Thoracic aorta endothelial cell (primary cell): ENCODE measurements around the gene ZDHHC24. TPM values are rescaled to one million over a fixed set of nuclear protein-coding genes. Genes with fewer than 3 reads are reported as not detected.

Experiments used
- total RNA-seq: library from RNA; depleted of rRNA; stranded (reverse); fragments of >200 nt; gene quantifications from 2 replicates; pipeline ENCODE4 v1.2.3, GENCODE V29; 2012

Gene ZDHHC24, protein sequence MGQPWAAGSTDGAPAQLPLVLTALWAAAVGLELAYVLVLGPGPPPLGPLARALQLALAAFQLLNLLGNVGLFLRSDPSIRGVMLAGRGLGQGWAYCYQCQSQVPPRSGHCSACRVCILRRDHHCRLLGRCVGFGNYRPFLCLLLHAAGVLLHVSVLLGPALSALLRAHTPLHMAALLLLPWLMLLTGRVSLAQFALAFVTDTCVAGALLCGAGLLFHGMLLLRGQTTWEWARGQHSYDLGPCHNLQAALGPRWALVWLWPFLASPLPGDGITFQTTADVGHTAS
- total RNA-seq: 8.9 and 12.6 TPM in 2 replicates

DNA sequence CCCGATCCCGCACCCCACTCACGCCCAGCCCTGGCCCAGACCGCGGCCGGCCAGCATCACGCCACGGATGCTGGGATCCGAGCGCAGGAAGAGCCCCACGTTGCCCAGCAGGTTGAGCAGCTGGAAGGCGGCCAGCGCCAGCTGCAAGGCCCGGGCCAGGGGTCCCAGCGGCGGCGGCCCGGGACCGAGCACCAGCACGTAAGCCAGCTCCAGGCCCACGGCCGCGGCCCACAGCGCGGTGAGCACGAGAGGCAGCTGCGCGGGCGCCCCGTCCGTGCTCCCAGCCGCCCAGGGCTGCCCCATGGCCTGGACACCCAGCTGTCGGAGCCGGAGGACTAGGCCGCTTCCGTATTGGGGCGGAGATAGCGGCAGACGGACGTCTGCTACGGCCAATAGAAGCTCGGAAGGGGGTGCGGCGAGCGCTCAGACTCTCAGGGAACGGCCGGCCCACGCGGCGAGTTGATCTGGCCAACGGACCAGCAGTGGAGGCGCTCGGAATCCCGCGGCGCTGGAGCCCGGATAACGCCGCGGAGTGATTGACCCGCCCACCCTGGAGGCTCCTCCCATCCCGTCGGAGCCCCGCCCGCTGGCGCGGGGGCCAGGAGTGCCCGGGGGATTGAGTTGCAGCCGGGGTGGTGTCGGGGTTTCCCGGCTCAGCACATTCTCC lies at the start of gene ZDHHC24:
Gene ZDHHC24, minus strand, starts transcription at position 348 of the 667 bp plus-strand sequence. Its CDS starts 45 bp downstream, at position 303.

DNA sequence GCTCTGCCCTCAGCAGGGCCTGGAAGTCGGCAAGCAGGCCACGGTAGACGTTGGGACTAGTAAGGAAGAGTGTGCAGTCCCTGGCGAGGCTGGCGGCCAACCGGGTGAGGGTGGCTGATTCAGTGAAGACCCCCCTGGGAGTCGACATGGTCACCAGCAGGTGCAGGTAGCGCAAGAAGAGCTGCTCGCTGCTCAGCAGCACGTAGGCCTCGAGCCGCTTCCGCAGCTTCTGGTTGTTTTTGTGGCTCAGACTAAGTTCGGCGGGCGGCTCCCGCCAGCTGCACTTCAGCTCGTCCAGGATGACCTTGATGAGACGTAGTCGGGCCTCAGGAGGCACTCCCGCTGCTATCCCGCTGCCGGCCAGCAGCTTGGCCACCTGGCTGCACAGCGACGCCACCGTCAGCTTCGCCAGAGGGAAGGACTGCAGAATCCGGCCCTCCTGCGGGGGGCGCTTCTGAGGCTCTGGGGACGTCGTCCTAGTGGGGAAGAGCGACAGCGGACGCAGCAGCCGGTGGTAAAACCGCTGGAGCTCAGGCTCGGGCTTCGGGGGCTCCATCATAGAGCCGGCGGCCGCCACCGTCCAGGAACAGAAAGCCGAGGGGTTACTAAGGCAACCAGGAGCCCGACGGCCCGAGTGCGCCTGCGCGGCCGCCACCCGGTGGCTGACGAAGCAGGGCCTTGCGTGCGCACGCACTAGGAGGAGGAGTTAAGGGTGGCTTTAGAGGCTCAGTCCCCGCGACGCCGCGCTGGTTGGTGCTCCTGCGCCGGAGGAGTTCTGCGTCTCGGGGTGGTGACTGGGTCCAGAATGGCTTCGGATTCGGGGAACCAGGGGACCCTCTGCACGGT lies 46.8 kb upstream of the ZDHHC24 start, which contains the start of the genes CCDC87 and CCS:
Gene CCDC87, minus strand, starts transcription at position 607 of the 846 bp plus-strand sequence. Its CDS starts 48 bp downstream, at position 559.
Gene CCS, plus strand, starts transcription at position 729 of the 846 bp plus-strand sequence. Its CDS starts 77 bp downstream, at position 806.

DNA sequence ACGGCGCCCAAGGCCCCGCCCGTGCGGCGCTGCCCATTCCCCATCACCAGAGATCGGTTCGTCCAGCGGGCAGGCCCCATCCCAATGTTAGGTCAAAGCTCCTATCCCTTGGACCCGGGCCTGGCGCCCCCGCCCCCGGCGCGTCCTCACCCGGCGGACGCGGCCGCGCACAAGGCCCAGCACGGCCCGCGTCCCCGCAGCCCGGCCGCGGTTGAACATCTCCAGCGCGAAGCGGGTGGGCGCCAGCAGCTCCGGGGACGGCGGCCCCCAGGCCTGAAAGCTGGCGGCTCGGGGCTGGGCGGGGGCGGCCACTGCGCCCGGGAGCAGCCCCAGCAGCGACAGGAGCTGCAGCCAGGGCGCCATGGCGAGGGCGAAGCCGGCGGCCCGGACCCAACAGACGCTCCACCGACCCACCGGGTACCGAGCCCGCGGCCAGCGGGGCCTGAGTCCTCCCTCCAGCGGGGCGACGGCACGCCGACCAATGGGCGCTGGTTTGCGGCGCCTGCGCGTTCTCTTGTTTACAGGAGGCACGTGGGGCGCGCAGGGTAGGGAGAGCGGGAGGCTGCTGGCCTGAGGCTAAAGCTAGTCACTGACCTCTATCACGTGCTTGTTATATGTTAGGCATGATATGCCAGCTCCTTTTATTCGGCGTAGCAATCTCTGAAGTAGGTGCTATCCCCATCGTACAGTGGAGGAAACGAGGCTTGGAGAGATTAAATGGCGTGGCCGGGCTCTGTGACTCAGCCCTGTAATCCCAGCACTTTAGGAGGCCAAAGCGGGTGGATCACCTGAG lies 22.5 kb upstream of the ZDHHC24 start, which contains the start of gene CTSF:
Gene CTSF, minus strand, starts transcription at position 483 of the 793 bp plus-strand sequence. Its CDS starts 120 bp downstream, at position 363.

DNA sequence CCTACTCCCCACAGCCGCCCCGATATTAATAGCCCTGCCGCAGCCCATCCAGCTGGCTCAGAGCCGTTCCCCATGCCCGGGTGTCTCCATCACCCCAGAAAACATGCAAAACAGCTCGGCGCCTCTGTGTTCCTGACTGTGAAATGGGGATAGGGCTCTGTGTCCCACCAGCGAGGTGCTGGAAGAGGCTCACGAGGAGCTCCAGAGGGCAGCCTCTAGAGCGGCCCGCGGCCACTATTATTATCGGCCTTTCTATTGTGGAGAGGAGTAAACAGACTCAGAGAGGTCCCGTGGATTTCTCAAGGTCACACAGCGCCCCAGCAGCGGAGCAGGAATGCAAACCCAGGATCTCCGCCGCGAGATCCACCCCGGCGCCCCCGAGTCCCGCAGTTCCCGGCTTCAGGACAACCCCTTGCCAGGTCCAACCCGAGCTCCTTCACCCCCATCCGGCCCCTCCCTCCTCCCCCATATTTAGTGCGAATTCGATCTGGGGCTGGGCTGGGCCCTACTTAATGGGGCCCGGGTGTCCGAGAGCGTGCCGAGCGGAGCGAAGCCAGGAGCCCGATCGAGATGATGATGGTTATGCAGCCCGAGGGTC lies 619 bp upstream of the ZDHHC24 start, which contains the start of gene ACTN3:
Gene ACTN3, plus strand, starts transcription at position 536 of the 598 bp plus-strand sequence. Its CDS starts 35 bp downstream, at position 571.

DNA sequence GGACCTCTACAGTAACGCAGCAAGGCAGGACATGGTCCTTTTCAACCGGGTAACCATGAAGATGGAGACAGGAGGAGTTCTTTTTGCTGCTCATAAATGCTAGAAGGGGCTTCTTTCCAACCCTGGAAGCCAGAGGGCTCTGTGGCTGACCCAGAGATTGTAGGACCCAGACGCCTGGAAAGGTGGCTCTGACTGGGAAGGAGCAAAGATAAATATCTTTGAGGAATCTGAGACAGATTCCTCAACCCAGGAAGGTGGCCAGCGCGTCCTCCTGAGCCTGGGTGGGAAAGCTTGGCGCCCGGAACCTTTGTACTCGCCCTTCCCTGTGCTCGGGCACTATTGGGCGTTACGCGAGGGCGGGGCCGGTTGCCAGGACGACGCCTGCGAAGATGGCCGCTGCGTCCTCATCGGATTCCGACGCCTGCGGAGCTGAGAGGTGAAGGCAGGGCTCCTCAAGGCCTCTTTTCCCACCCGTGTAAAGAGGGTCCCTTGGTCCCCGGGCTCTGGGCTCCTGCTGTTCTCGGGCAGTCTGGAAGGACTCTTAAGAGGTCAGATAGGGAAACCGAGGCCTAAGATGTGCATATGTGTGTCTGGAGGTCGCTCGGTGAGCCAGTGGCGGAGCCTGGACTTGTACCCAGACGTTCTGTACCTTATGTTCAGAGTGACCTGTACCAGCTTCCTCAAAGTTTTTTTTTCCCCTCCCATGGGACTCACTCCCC lies 35.4 kb downstream of the ZDHHC24 start, which contains the start of gene BBS1:
Gene BBS1, plus strand, starts transcription at position 365 of the 719 bp plus-strand sequence. Its CDS starts 25 bp downstream, at position 390.

DNA sequence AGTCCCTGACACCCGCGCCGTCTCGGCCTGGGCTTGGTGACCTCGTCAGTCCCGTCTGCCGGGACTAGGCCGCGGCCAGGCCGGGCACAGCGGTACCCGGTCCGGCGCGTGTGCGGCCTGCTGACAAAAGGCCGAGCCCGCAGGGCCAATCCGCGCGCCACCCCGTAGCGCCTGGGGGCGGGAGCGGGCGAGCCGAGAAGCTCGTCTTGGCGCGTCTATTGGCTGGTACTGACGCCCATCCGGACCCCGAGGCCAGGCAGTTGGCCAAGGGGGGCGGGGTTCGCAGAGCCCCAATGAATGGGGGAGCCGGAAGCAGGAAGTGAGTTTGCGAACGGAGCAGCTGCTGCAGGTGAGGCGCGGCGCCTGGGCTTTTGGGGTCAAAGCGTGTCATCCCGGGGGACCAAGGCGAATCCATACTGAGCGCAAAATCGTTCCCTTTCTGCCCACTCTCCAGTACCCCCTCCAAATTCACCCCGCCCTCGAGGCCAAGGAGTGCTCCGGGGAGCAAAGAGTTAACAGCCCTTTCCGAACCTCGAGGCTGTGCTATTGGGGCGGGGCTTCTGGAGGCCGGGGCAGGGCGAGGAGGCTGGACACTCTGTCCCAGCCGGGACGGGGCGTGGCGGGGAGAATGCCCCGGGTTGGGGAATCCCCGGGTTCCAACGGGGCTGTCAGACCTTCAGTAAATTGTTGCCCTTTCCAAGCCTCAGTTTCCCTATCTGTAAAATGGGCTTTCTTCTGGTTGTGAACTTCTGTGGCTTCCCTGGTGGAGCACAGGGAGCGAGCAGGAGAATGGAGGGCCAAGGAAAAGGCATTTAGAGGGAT lies 65.5 kb downstream of the ZDHHC24 start, which contains the start of gene DPP3:
Gene DPP3, plus strand, starts transcription at position 318 of the 822 bp plus-strand sequence. CDS start 1,767 bp downstream, outside the sequence.

Other genes starting within 250 kb of the ZDHHC24 start
- gene CD248, start 229.0 kb downstream of the ZDHHC24 start, total RNA-seq: under 0.01 TPM in 1 of 2 replicates, not detected in the other
- gene RIN1, start 209.6 kb downstream of the ZDHHC24 start, total RNA-seq: 5.3 and 7.8 TPM in 2 replicates
- 48.9 and 61.2 TPM in 2 replicates for gene BRMS1, start 200.9 kb downstream of the ZDHHC24 start, total RNA-seq
- 20.2 and 29.2 TPM in 2 replicates for gene B4GAT1, start 198.4 kb downstream of the ZDHHC24 start, total RNA-seq
- 0.27 and 1.0 TPM in 2 replicates for gene SLC29A2, start 174.3 kb downstream of the ZDHHC24 start, total RNA-seq
- not detected in 2 replicates for gene NPAS4, start 125.0 kb downstream of the ZDHHC24 start, total RNA-seq
- 58.7 and 65.2 TPM in 2 replicates for gene MRPL11, start 107.2 kb downstream of the ZDHHC24 start, total RNA-seq
- gene PELI3, start 79.1 kb downstream of the ZDHHC24 start, total RNA-seq: 3.5 and 5.7 TPM in 2 replicates
- gene DPP3, start 65.6 kb downstream of the ZDHHC24 start, total RNA-seq: 49.6 and 55.1 TPM in 2 replicates
- 27.9 and 34.2 TPM in 2 replicates for gene BBS1, start 35.4 kb downstream of the ZDHHC24 start, total RNA-seq
- gene ACTN3, start 855 bp upstream of the ZDHHC24 start, total RNA-seq: under 0.01 TPM in 1 of 2 replicates, not detected in the other
- 7.4 and 10.0 TPM in 2 replicates for gene CTSF, start 22.6 kb upstream of the ZDHHC24 start, total RNA-seq
- gene CCDC87, start 47.0 kb upstream of the ZDHHC24 start, total RNA-seq: 0.27 and 0.50 TPM in 2 replicates
- 23.8 and 25.4 TPM in 2 replicates for gene CCS, start 47.1 kb upstream of the ZDHHC24 start, total RNA-seq
- gene RBM14, start 70.6 kb upstream of the ZDHHC24 start, total RNA-seq: 40.0 and 55.8 TPM in 2 replicates
- gene RBM4, start 92.7 kb upstream of the ZDHHC24 start, total RNA-seq: 93.0 and 96.8 TPM in 2 replicates
- gene RBM4B, start 131.8 kb upstream of the ZDHHC24 start, total RNA-seq: 18.2 TPM in 2 replicates
- 37.2 and 40.0 TPM in 2 replicates for gene SPTBN2, start 183.2 kb upstream of the ZDHHC24 start, total RNA-seq